ENCODE data around the gene KCNJ11.

- TF ChIP-seq CTCF (IDR thresholded peaks at IDR 0.05 in 8 of 11, conservative IDR thresholded peaks at IDR 0.05 in 3 of 11) (no peak), POLR2A (IDR thresholded peaks at IDR 0.05) (no peak), POLR2AphosphoS5 (IDR thresholded peaks at IDR 0.05) (no peak)
Observed at GRCh38 chr11:17428261-17428660, 39.8 kb upstream of the KCNJ11 start.
